HG03280 (cell line): ENCODE measurements around the gene CCNQ.
"Not testable (repeated sequence)": the region's sequence is repeated elsewhere in the genome, so short reads cannot be mapped to it uniquely, and the experiment has no call there.

ENCODE experiments used
- ATAC-seq: cut with Tn5 transposase; IDR thresholded peaks from one replicate; pipeline ENCODE4 v1.9.1; 2021; ENCODE audit warnings: mild to moderate bottlenecking, moderate library complexity; ENCODE audit not compliant: unreplicated experiment

CCNQ gene

GRCh38 chrX:153623310-153624029, 24.5 kb upstream of the CCNQ start:
- no peak for ATAC-seq

GRCh38 chrX:153622661-153623309, 23.8 kb upstream of the CCNQ start:
- ATAC-seq: no peak

- no peak for ATAC-seq
Observed at GRCh38 chrX:153621949-153622598, 23.1 kb upstream of the CCNQ start.

- no peak for ATAC-seq
Observed at GRCh38 chrX:153620576-153620975, 21.6 kb upstream of the CCNQ start.

GRCh38 chrX:153614818-153615217, 15.9 kb upstream of the CCNQ start:
- no peak for ATAC-seq

- no peak for ATAC-seq
Observed at GRCh38 chrX:153612413-153612812, 13.5 kb upstream of the CCNQ start.

- no peak for ATAC-seq
Observed at GRCh38 chrX:153611298-153612095, 12.6 kb upstream of the CCNQ start.

- ATAC-seq: no peak
Observed at GRCh38 chrX:153610836-153611213, 11.9 kb upstream of the CCNQ start.

- ATAC-seq: no peak
Observed at GRCh38 chrX:153609917-153610835, 11.2 kb upstream of the CCNQ start.

GRCh38 chrX:153608806-153609205, 9.9 kb upstream of the CCNQ start:
- no peak for ATAC-seq

GRCh38 chrX:153608376-153608775, 9.4 kb upstream of the CCNQ start:
- ATAC-seq: no peak

GRCh38 chrX:153606503-153606902, 7.6 kb upstream of the CCNQ start:
- ATAC-seq: no peak

GRCh38 chrX:153604666-153605380, 5.9 kb upstream of the CCNQ start:
- not testable (repeated sequence) for ATAC-seq

GRCh38 chrX:153603131-153603656, 4.3 kb upstream of the CCNQ start:
- no peak for ATAC-seq

GRCh38 chrX:153602601-153603000, 3.7 kb upstream of the CCNQ start:
- no peak for ATAC-seq

- ATAC-seq: no peak
Observed at GRCh38 chrX:153601511-153602110, 2.7 kb upstream of the CCNQ start.

GRCh38 chrX:153600921-153601320, 2.0 kb upstream of the CCNQ start:
- ATAC-seq: no peak

- no peak for ATAC-seq
Observed at GRCh38 chrX:153600032-153600373, 1.1 kb upstream of the CCNQ start.
